ENCODE results near the gene SPIB.

The SPIB gene

GRCh38 chr19:50378863-50379236, 39.9 kb upstream of the SPIB start:
- Histone ChIP-seq H3K36me3 (ENCODE audit: insufficient read depth, low read length) (peaks cover 28% of the 10 kb centered on the region; the same call in 1 of the 2 replicates), H3K4me2 (ENCODE audit: low read depth, low read length, poor library complexity, severe bottlenecking) (no peak overlapping the region), H3K27me3 (ENCODE audit: insufficient read depth, low read length, poor library complexity, severe bottlenecking) (no peaks in the 10 kb centered on the region), H3K9me2 (replicated peaks; ENCODE audit: low read depth, low read length) (no peaks in the 10 kb centered on the region), H4K20me1 (ENCODE audit: insufficient read depth, low read length, poor library complexity, severe bottlenecking) (peaks cover 18% of the 10 kb centered on the region), H3K9ac (ENCODE audit: low read depth, low read length, poor library complexity, severe bottlenecking) (no peak overlapping the region), H3K4me1 (ENCODE audit: insufficient read depth, low read length, poor library complexity, severe bottlenecking) (peaks cover 10% of the 10 kb centered on the region), H3K4me3 (ENCODE audit: low read length, poor library complexity, severe bottlenecking) (no peak overlapping the region), H3K9me3 (ENCODE audit: insufficient read depth, low read depth, low read length) (no peaks in the 10 kb centered on the region), H3F3A (ENCODE audit: low read depth) (peaks cover 8% of the 10 kb centered on the region; the same call in 1 of the 2 replicates), H2AFZ (ENCODE audit: low read length) (no peak overlapping the region), H3K79me2 (ENCODE audit: insufficient read depth, low read length) (peaks cover 13% of the 10 kb centered on the region; the same call in 1 of the 2 replicates)
- TF ChIP-seq EZH2phosphoT487 (IDR thresholded peaks at IDR 0.05; ENCODE audit: borderline replicate concordance) (no peak), CTCF (conservative IDR thresholded peaks at IDR 0.05; ENCODE audit: low read length) (no peak)

GRCh38 chr19:50379602-50380001, 39.1 kb upstream of the SPIB start:
- H3K9me2 ChIP-seq (replicated peaks; ENCODE audit: low read depth, low read length), result no peaks in the 10 kb centered on the region
- H3K36me3 ChIP-seq (ENCODE audit: insufficient read depth, low read length), result peaks cover 28% of the 10 kb centered on the region; the same call in 1 of the 2 replicates

GRCh38 chr19:50380137-50380536, 38.6 kb upstream of the SPIB start:
- Histone ChIP-seq H3K36me3 (ENCODE audit: insufficient read depth, low read length) (peaks cover 28% of the 10 kb centered on the region; the same call in 1 of the 2 replicates), H3K27me3 (ENCODE audit: insufficient read depth, low read length, poor library complexity, severe bottlenecking) (no peaks in the 10 kb centered on the region), H3K4me2 (ENCODE audit: low read depth, low read length, poor library complexity, severe bottlenecking) (no peak overlapping the region), H3K9me3 (ENCODE audit: insufficient read depth, low read depth, low read length) (no peaks in the 10 kb centered on the region), H3F3A (ENCODE audit: low read depth) (peaks cover 8% of the 10 kb centered on the region; the same call in 1 of the 2 replicates), H4K20me1 (ENCODE audit: insufficient read depth, low read length, poor library complexity, severe bottlenecking) (peaks cover 25% of the 10 kb centered on the region), H3K4me1 (ENCODE audit: insufficient read depth, low read length, poor library complexity, severe bottlenecking) (peaks cover 16% of the 10 kb centered on the region), H3K79me2 (ENCODE audit: insufficient read depth, low read length) (peaks cover 20% of the 10 kb centered on the region), H3K9ac (ENCODE audit: low read depth, low read length, poor library complexity, severe bottlenecking) (no peak overlapping the region), H3K4me3 (ENCODE audit: low read length, poor library complexity, severe bottlenecking) (no peak overlapping the region), H2AFZ (ENCODE audit: low read length) (no peak overlapping the region), H3K9me2 (replicated peaks; ENCODE audit: low read depth, low read length) (no peaks in the 10 kb centered on the region)
- TF ChIP-seq CTCF (conservative IDR thresholded peaks at IDR 0.05; ENCODE audit: low read length) (no peak), EZH2phosphoT487 (IDR thresholded peaks at IDR 0.05; ENCODE audit: borderline replicate concordance) (no peak)

More at GRCh38 chr19:50379602-50380001, 39.1 kb upstream of the SPIB start:
- no peak overlapping the region for H2AFZ ChIP-seq (ENCODE audit: low read length)
- H3F3A ChIP-seq (ENCODE audit: low read depth), result peaks cover 8% of the 10 kb centered on the region; the same call in 1 of the 2 replicates
- no peaks in the 10 kb centered on the region for H3K9me3 ChIP-seq (ENCODE audit: insufficient read depth, low read depth, low read length)
- no peak overlapping the region for H3K4me3 ChIP-seq (ENCODE audit: low read length, poor library complexity, severe bottlenecking)
- H3K4me2 ChIP-seq (ENCODE audit: low read depth, low read length, poor library complexity, severe bottlenecking), result no peak overlapping the region
- no peaks in the 10 kb centered on the region for H3K27me3 ChIP-seq (ENCODE audit: insufficient read depth, low read length, poor library complexity, severe bottlenecking)
- peaks cover 20% of the 10 kb centered on the region for H4K20me1 ChIP-seq (ENCODE audit: insufficient read depth, low read length, poor library complexity, severe bottlenecking)
- H3K9ac ChIP-seq (ENCODE audit: low read depth, low read length, poor library complexity, severe bottlenecking), result no peak overlapping the region
- TF ChIP-seq EZH2phosphoT487 (IDR thresholded peaks at IDR 0.05; ENCODE audit: borderline replicate concordance), result no peak
- no peak for TF ChIP-seq CTCF (conservative IDR thresholded peaks at IDR 0.05; ENCODE audit: low read length)
- peaks cover 11% of the 10 kb centered on the region for H3K4me1 ChIP-seq (ENCODE audit: insufficient read depth, low read length, poor library complexity, severe bottlenecking)
- peaks cover 14% of the 10 kb centered on the region for H3K79me2 ChIP-seq (ENCODE audit: insufficient read depth, low read length)

Data from Loucy (cell line).